ENCODE data around the gene KLF2.
"Not testable (repeated sequence)": the region's sequence is repeated elsewhere in the genome, so short reads cannot be mapped to it uniquely, and the experiment has no call there.

KLF2 gene

DNA sequence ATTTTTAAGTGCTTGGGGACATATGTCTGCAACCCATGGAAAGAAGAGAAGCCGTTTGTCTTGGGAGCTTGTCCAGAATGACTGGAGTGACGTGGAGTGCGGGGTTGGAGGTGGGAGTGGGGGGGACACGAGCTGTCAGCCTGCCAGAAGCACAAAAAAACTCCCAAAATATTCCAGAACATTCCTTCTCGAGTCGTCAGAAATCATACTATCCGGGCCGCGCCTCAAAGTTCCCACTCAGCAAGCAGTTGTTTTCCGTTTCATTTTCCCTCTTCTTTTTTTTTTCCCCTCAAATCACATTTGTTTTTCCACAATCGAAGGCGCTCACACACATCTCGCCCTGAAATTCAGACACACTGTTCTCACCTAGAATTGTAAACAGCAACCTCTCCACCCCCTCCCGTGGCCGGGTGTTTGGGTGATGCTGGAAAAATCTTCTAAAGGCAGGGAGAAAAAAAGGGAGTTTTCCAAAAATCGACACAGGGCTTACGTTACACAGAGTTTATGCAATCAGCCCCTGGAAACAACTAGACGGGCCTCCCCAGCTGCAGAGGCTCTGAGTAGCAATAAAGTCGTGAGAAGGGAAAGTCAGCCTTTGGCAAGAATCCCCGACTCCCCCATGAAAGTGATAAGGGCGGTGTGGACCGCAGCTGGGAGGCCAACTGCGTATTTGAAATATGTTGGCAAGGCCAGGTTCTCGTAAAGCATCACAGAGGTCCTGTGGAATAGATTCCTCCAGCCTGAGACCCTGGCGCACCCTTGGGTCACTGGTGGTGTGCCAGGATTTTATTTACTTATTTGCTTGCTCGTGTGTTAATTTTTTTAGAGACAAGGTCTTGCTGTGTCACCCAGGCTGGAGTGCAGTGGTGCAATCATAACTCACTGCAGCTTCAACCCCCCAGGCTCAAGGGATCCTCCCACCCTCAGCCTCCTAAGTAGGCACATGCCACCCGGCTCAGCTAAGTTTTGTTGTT, 31.2 kb upstream of the KLF2 start:
- no peak overlapping the region for H3K27ac ChIP-seq (ENCODE audit: insufficient read depth, low read depth, low read length, poor library complexity, severe bottlenecking)
- no peaks in the 10 kb centered on the region for H3K9me3 ChIP-seq (ENCODE audit: control insufficient read depth, low read length)
- no peaks in the 10 kb centered on the region for H3K27me3 ChIP-seq (ENCODE audit: control insufficient read depth, insufficient read depth, low read length, poor library complexity, severe bottlenecking)
- H3K4me1 ChIP-seq (ENCODE audit: control insufficient read depth, insufficient read depth, low read length), result no peaks in the 10 kb centered on the region
- no peaks in the 10 kb centered on the region for H3K36me3 ChIP-seq (ENCODE audit: control insufficient read depth, insufficient read depth, low read length)
- 87 to 88% methylated on average over 27 of the region's 27 CpGs for WGBS, 2 experiments
- no peak overlapping the region for H3K4me3 ChIP-seq (ENCODE audit: insufficient read depth, low read depth, low read length)

DNA sequence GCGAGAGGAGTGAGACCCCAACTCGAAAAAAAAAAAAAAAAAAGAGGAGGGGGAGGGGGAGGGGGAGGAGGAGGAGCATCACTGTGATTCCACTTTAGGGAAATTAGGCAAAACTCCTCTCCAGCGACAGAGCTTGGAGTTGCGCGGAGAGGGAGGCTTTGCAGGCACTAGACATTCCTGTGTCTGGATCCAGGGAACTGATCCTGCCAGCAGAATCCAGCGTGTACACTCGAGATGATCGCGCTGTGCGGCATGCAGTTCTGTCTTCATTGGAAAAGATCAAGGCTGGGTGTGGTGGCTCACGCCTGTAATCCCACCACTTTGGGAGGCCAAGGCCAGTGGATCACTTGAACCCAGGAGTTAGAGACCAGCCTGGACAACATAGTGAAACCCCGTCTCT, 29.6 kb upstream of the KLF2 start:
- Histone ChIP-seq H3K9me3 (ENCODE audit: control insufficient read depth, low read length) (no peaks in the 10 kb centered on the region), H3K36me3 (ENCODE audit: control insufficient read depth, insufficient read depth, low read length) (no peaks in the 10 kb centered on the region), H3K27ac (ENCODE audit: insufficient read depth, low read depth, low read length, poor library complexity, severe bottlenecking) (no peak overlapping the region), H3K27me3 (ENCODE audit: control insufficient read depth, insufficient read depth, low read length, poor library complexity, severe bottlenecking) (no peaks in the 10 kb centered on the region), H3K4me1 (ENCODE audit: control insufficient read depth, insufficient read depth, low read length) (no peaks in the 10 kb centered on the region), H3K4me3 (ENCODE audit: insufficient read depth, low read depth, low read length) (no peak overlapping the region)
- 78 to 82% methylated on average over 12 of the region's 12 CpGs for WGBS, 2 experiments

DNA sequence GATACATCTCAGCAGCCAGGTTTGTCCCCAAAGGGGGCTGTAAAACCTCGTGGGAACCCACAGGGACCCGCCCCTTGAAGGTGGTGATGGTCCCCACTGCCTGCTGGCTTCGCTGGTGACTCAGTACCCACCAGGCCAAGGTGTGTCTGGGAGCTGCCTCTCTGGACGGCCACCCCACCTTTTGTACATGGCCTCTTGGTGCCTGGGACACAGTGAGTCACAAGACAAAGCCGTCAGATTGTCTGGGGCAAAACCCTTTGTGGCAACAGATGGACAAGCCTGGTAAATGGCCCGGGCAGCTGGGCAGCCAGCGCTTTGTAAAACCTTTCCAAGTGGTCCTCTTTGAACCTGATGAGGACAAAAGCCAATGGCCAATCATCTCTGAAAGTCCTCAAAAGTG, 27.9 kb upstream of the KLF2 start:
- Histone ChIP-seq H3K27me3 (ENCODE audit: control insufficient read depth, insufficient read depth, low read length, poor library complexity, severe bottlenecking) (no peaks in the 10 kb centered on the region), H3K27ac (ENCODE audit: insufficient read depth, low read depth, low read length, poor library complexity, severe bottlenecking) (no peak overlapping the region), H3K9me3 (ENCODE audit: control insufficient read depth, low read length) (no peaks in the 10 kb centered on the region), H3K36me3 (ENCODE audit: control insufficient read depth, insufficient read depth, low read length) (no peaks in the 10 kb centered on the region), H3K4me1 (ENCODE audit: control insufficient read depth, insufficient read depth, low read length) (no peaks in the 10 kb centered on the region), H3K4me3 (ENCODE audit: insufficient read depth, low read depth, low read length) (no peak overlapping the region)
- WGBS, 2 experiments, result 80 to 84% methylated on average over 7 of the region's 7 CpGs

DNA sequence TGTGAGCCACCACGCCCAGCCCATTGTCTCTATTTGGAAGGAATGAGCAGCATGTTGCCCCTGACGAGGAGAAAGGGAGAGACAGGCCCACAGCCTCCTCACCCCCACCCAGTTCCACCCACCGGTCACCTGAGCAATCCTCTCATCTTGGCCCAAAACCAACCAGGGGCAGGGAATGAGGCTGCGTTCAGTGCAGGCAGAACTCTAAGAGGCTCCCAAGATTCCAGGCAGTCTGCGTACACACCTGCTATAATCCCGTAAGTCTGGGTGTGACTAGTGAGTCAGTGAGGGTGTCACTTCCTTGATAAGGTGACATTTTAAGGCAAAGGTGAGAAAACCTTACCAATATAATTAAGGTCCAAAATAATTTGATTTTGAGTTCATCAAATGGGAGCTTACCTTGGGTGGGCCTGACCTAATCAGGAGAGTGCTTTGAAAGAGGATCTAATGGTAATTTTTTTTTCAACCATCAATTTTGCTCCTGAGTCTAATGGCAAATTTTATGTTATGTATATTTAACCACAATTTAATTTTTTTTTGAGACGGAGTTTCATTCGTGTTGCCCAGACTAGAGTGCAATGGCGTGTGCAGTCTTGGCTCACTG, 26.9 kb upstream of the KLF2 start:
- H3K9me3 ChIP-seq (ENCODE audit: control insufficient read depth, low read length), result no peaks in the 10 kb centered on the region
- no peak overlapping the region for H3K27ac ChIP-seq (ENCODE audit: insufficient read depth, low read depth, low read length, poor library complexity, severe bottlenecking)
- no peaks in the 10 kb centered on the region for H3K4me1 ChIP-seq (ENCODE audit: control insufficient read depth, insufficient read depth, low read length)
- WGBS, 2 experiments, result 93% methylated on average over 9 of the region's 9 CpGs
- no peaks in the 10 kb centered on the region for H3K27me3 ChIP-seq (ENCODE audit: control insufficient read depth, insufficient read depth, low read length, poor library complexity, severe bottlenecking)
- H3K36me3 ChIP-seq (ENCODE audit: control insufficient read depth, insufficient read depth, low read length), result no peaks in the 10 kb centered on the region
- H3K4me3 ChIP-seq (ENCODE audit: insufficient read depth, low read depth, low read length), result no peak overlapping the region

DNA sequence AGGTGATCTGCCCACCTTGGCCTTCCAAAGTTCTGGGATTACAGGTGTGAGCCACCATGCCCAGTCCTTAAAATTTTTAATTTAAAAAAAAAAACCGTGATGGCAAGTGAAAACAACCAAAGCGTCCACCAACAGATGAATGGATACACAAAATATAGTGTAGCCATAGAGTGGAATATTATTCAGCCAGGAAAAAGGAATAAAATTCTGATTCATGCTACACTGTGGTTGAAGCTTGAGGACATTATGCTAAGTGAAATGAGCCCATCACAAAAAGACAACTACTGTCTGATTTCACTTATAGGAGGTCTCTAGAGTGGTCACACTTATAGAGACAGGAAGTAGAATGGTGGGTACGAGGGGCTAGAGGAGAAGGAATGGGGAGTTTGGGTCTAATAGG, 26.3 kb upstream of the KLF2 start:
- Histone ChIP-seq H3K27ac (ENCODE audit: insufficient read depth, low read depth, low read length, poor library complexity, severe bottlenecking) (no peak overlapping the region), H3K4me3 (ENCODE audit: insufficient read depth, low read depth, low read length) (no peak overlapping the region), H3K9me3 (ENCODE audit: control insufficient read depth, low read length) (no peaks in the 10 kb centered on the region), H3K27me3 (ENCODE audit: control insufficient read depth, insufficient read depth, low read length, poor library complexity, severe bottlenecking) (no peaks in the 10 kb centered on the region), H3K4me1 (ENCODE audit: control insufficient read depth, insufficient read depth, low read length) (no peaks in the 10 kb centered on the region), H3K36me3 (ENCODE audit: control insufficient read depth, insufficient read depth, low read length) (no peaks in the 10 kb centered on the region)
- WGBS, 2 experiments, result 76 to 81% methylated on average over 3 of the region's 3 CpGs

DNA sequence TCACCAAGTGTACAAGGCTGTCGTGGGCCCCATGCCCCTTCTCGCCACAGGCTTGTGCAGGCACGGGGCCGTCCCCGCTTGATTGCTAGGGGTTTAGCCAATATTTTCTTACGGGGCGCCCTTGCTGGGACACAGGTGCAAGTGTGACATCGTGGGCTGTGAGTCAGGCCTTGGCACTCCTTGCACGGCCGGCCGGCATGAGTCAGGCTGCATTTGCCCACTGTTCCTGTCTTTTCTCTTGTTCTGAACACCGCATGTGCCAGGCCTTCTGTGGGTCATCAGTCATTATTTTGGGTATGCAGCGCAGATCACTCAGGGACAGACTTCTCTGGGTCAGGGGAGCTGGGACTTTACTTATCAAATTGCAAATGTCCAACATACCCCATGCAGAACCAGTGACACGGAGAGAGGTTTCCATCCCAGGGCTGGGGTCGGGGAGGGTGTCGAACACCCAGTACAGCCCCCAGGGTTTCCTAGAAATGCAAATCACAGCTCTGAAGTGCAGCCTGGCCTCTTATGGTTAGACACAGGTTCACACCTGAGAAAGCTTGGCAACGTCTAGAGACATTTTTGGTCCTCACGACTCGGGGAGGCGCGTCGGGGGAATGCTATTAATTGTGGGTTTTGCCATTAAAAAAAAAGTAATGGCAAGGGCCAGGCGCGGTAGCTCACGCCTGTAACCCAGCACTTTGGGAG, 22.5 kb upstream of the KLF2 start:
- no peaks in the 10 kb centered on the region for H3K27me3 ChIP-seq (ENCODE audit: control insufficient read depth, insufficient read depth, low read length, poor library complexity, severe bottlenecking)
- H3K9me3 ChIP-seq (ENCODE audit: control insufficient read depth, low read length), result no peaks in the 10 kb centered on the region
- 86% methylated on average over 25 of the region's 25 CpGs for WGBS, 2 experiments
- H3K4me3 ChIP-seq (ENCODE audit: insufficient read depth, low read depth, low read length), result no peak overlapping the region
- no peaks in the 10 kb centered on the region for H3K4me1 ChIP-seq (ENCODE audit: control insufficient read depth, insufficient read depth, low read length)
- no peak overlapping the region for H3K27ac ChIP-seq (ENCODE audit: insufficient read depth, low read depth, low read length, poor library complexity, severe bottlenecking)
- H3K36me3 ChIP-seq (ENCODE audit: control insufficient read depth, insufficient read depth, low read length), result no peaks in the 10 kb centered on the region

DNA sequence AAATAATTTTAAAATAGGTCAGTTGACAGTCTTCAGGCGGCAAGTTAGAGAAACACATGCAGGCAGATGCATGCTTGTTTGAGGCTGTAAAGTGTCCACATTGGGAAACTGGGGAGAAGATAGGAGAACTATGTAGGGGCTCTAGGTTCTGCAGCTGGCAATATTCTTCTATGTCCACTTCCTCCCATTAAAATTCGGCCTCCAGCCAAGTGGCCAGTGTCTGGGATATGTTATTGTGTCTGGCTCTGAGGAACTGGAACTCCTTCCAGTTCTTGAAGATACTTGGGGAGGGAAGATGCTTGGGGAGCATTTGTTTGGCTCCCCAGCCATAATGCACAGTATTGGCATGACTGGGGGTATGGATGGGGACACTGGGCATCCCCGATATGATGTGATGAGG, 20.9 kb upstream of the KLF2 start:
- Histone ChIP-seq H3K36me3 (ENCODE audit: control insufficient read depth, insufficient read depth, low read length) (no peaks in the 10 kb centered on the region), H3K27me3 (ENCODE audit: control insufficient read depth, insufficient read depth, low read length, poor library complexity, severe bottlenecking) (no peaks in the 10 kb centered on the region), H3K27ac (ENCODE audit: insufficient read depth, low read depth, low read length, poor library complexity, severe bottlenecking) (no peak overlapping the region), H3K4me3 (ENCODE audit: insufficient read depth, low read depth, low read length) (no peak overlapping the region), H3K9me3 (ENCODE audit: control insufficient read depth, low read length) (no peaks in the 10 kb centered on the region), H3K4me1 (ENCODE audit: control insufficient read depth, insufficient read depth, low read length) (no peaks in the 10 kb centered on the region)
- WGBS, 2 experiments, result 87 to 93% methylated on average over 3 of the region's 3 CpGs

DNA sequence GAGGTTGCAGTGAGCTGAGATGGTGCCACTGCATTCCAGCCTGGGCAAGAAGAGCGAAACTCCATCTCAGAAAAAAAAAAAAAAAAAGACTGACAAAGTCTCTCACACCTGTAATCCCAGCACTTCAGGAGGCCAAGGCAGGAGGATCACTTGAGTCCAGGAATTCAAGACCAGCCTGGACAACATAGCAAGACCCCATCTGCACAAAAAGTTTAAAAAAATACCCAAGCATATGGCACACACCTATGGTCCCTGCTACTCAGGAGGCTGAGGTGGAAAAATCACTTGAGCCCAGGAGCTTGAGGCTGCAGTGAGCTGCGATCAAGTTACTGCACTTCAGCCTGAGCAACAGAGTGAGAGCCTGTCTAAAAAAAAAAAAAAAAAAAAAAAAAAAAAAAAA, 20.1 kb upstream of the KLF2 start:
- not testable (repeated sequence) for H3K4me1 ChIP-seq (ENCODE audit: control insufficient read depth, insufficient read depth, low read length); H3K4me3 ChIP-seq (ENCODE audit: insufficient read depth, low read depth, low read length); H3K36me3 ChIP-seq (ENCODE audit: control insufficient read depth, insufficient read depth, low read length); H3K27me3 ChIP-seq (ENCODE audit: control insufficient read depth, insufficient read depth, low read length, poor library complexity, severe bottlenecking); H3K27ac ChIP-seq (ENCODE audit: insufficient read depth, low read depth, low read length, poor library complexity, severe bottlenecking); H3K9me3 ChIP-seq (ENCODE audit: control insufficient read depth, low read length)
- 87 to 92% methylated on average over 2 of the region's 2 CpGs for WGBS, 2 experiments

DNA sequence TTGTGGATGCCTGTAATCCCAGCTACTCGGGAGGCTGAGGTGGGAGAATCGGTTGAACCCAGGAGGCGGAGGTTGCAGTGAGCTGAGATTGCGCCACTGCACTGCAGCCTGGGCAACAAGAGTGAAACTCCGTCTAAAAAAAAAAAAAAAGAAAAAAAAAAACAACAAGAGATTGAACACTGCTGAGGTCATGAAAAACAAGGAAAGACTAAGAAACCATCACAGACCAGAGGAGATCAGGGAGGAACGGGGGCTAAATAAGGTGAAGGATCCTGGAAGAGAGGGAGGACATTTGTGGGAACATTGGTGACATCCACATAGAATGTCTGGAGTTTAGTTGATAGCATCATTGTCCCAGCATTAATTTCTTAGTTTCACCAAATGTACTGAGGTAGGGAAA, 19.6 kb upstream of the KLF2 start:
- H3K27me3 ChIP-seq (ENCODE audit: control insufficient read depth, insufficient read depth, low read length, poor library complexity, severe bottlenecking), result not testable (repeated sequence)
- WGBS, 2 experiments, result 91% methylated on average over 6 of the region's 6 CpGs

DNA sequence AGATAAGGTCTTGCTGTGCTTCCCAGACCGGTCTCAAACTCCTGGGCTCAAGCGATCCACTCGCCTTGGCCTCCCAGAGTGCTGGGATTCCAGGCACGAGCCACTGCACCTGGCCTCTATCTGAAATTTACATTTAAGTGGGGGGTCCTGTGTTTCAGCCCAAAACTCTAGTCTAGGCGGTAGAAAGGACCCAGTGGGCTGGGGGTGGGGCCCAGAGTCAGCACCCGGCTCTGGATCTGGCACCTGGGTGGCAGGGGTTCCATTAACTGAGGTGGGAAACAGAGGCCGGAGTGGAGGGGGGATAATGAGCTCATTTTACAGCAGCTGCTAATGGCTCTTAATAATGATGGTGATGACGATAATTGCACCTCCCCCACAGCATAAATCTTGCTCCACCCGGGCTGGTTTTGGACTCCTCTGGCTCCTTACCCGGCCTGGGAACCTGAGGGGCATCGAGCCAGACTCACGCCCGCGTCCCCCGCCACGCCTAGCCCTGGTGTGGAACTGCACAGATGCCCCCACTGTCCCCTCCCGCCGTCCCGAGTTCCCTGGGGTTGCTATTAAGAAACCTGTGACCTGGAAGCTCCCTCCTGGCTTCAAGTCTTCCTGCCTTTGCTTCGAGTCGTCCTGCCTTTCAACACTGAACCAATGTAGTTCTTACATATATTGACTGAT, 17.8 kb upstream of the KLF2 start:
- H3K27me3 ChIP-seq (ENCODE audit: control insufficient read depth, insufficient read depth, low read length, poor library complexity, severe bottlenecking), result no peaks in the 10 kb centered on the region
- no peaks in the 10 kb centered on the region for H3K36me3 ChIP-seq (ENCODE audit: control insufficient read depth, insufficient read depth, low read length)
- no peaks in the 10 kb centered on the region for H3K4me1 ChIP-seq (ENCODE audit: control insufficient read depth, insufficient read depth, low read length)
- H3K27ac ChIP-seq (ENCODE audit: insufficient read depth, low read depth, low read length, poor library complexity, severe bottlenecking), result no peak overlapping the region
- H3K9me3 ChIP-seq (ENCODE audit: control insufficient read depth, low read length), result no peaks in the 10 kb centered on the region
- H3K4me3 ChIP-seq (ENCODE audit: insufficient read depth, low read depth, low read length), result no peak overlapping the region
- WGBS, 2 experiments, result 80 to 83% methylated on average over 21 of the region's 21 CpGs

More for the DNA sequence above, 19.6 kb upstream of the KLF2 start:
- not testable (repeated sequence) for H3K4me3 ChIP-seq (ENCODE audit: insufficient read depth, low read depth, low read length); H3K4me1 ChIP-seq (ENCODE audit: control insufficient read depth, insufficient read depth, low read length); H3K27ac ChIP-seq (ENCODE audit: insufficient read depth, low read depth, low read length, poor library complexity, severe bottlenecking); H3K9me3 ChIP-seq (ENCODE audit: control insufficient read depth, low read length); H3K36me3 ChIP-seq (ENCODE audit: control insufficient read depth, insufficient read depth, low read length)

All from ectodermal cell (in vitro differentiated cells).